ENCODE results near the gene PPP4R1. TPM values are rescaled to one million over a fixed set of nuclear protein-coding genes. Genes with fewer than 3 reads are reported as not detected.

PPP4R1 gene
- total RNA-seq, 1 experiment from 2014 or later, result 106 TPM

DNA sequence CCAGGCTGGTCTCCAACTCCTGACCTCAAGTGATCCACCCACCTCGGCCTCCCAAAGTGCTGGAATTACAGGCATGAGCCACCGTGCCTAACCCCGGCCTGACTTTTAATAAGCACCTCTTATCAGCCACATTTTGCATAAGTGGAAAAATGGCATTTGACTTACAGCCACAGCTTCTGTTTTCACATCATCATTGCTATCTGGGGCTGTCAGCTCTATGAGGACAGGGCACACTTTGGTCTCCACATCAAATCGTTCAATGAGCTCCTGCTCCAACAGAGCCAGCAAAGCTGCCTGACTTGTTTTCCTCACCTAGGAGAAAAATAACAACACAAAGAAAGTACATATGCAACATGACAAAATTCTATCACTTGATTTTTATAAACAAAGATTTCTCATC lies 26.4 kb downstream of the PPP4R1 start:
- Histone ChIP-seq H3K27me3 (ENCODE audit: insufficient read depth, low read length) (no peaks in the 10 kb centered on the region), H3K56ac (ENCODE audit: insufficient read length, low read depth, low read length) (no peak overlapping the region), H2BK5ac (ENCODE audit: insufficient read length, low read length) (no peak overlapping the region), H2AFZ (ENCODE audit: low read length) (no peak overlapping the region), H2BK15ac (ENCODE audit: low read depth, low read length) (no peak overlapping the region), H2BK20ac (ENCODE audit: low read depth, low read length, poor library complexity, severe bottlenecking) (no peak overlapping the region), H3K23ac (ENCODE audit: insufficient read length, low read depth, low read length) (no peak overlapping the region), H2BK120ac (ENCODE audit: low read depth, low read length, poor library complexity, severe bottlenecking) (no peak overlapping the region), H4K5ac (ENCODE audit: insufficient read length, low read depth, low read length) (no peak overlapping the region), H3K14ac (ENCODE audit: insufficient read depth, low read length) (no peak overlapping the region), H3K79me1 (ENCODE audit: insufficient read depth, low read depth, low read length, poor library complexity, severe bottlenecking) (no peaks in the 10 kb centered on the region), H3K18ac (ENCODE audit: insufficient read length, low read depth, low read length) (no peak overlapping the region), H3K27ac (ENCODE audit: insufficient read length, low read depth, low read length) (no peak overlapping the region), H3K9ac (ENCODE audit: extremely low read depth, insufficient read length, low read length) (no peak overlapping the region), H3K79me2 (ENCODE audit: insufficient read depth, low read length) (no peaks in the 10 kb centered on the region), H3K4me1 (ENCODE audit: insufficient read depth, low read length) (no peaks in the 10 kb centered on the region), H4K91ac (ENCODE audit: insufficient read length, low read depth, low read length) (no peak overlapping the region), H4K20me1 (ENCODE audit: control insufficient read depth, insufficient read depth, insufficient read length) (no peaks in the 10 kb centered on the region), H3K4me2 (ENCODE audit: insufficient read depth, insufficient read length, low read length) (no peak overlapping the region), H3K23me2 (ENCODE audit: insufficient read length, low read depth, low read length, poor library complexity, severe bottlenecking) (no peaks in the 10 kb centered on the region), H2BK12ac (ENCODE audit: insufficient read length, low read depth, low read length) (no peak overlapping the region), H3T11ph (ENCODE audit: low read length) (no peak overlapping the region), H3K9me3 (ENCODE audit: control insufficient read depth, low read depth, low read length) (no peaks in the 10 kb centered on the region), H3K4ac (ENCODE audit: low read depth, low read length) (no peak overlapping the region), H2AK5ac (ENCODE audit: insufficient read length, low read length) (no peak overlapping the region), H4K8ac (replicated peaks; ENCODE audit: insufficient read length, low read depth, low read length) (no peak overlapping the region)
- no CpG with 5 or more reads among the region's 4 CpGs for WGBS (ENCODE audit: extremely low coverage, insufficient read length, low lambda C conversion rate)
- no peak for DNase-seq
- no peaks in the 10 kb centered on the region for H3K9me3 Mint-ChIP-seq
- no peaks in the 10 kb centered on the region for H3K4me1 Mint-ChIP-seq
- peaks cover 15 to 68% (median 57%) of the 10 kb centered on the region in 3 experiments; a peak in 6 of 7 replicates for H3K36me3 Mint-ChIP-seq (ENCODE audit: insufficient read depth in 1 of 3, low read depth in 3 of 3)
- H3K27ac Mint-ChIP-seq, result no peak overlapping the region
- H3K27me3 Mint-ChIP-seq (ENCODE audit: low read depth), result no peaks in the 10 kb centered on the region
- H3K4me3 Mint-ChIP-seq, result no peak overlapping the region
- TF ChIP-seq, protein P1, sequence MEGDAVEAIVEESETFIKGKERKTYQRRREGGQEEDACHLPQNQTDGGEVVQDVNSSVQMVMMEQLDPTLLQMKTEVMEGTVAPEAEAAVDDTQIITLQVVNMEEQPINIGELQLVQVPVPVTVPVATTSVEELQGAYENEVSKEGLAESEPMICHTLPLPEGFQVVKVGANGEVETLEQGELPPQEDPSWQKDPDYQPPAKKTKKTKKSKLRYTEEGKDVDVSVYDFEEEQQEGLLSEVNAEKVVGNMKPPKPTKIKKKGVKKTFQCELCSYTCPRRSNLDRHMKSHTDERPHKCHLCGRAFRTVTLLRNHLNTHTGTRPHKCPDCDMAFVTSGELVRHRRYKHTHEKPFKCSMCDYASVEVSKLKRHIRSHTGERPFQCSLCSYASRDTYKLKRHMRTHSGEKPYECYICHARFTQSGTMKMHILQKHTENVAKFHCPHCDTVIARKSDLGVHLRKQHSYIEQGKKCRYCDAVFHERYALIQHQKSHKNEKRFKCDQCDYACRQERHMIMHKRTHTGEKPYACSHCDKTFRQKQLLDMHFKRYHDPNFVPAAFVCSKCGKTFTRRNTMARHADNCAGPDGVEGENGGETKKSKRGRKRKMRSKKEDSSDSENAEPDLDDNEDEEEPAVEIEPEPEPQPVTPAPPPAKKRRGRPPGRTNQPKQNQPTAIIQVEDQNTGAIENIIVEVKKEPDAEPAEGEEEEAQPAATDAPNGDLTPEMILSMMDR (conservative IDR thresholded peaks at IDR 0.05), result no peak

All from H9 (cell line).